ENCODE data around the gene MOGAT3. TPM values are rescaled to one million over a fixed set of nuclear protein-coding genes. Genes with fewer than 3 reads are reported as not detected.

The MOGAT3 gene
- polyA plus RNA-seq, 1 donor (not counting 4 experiments of a cell fraction or from before 2014, with no cell fraction given) = not detected

DNA sequence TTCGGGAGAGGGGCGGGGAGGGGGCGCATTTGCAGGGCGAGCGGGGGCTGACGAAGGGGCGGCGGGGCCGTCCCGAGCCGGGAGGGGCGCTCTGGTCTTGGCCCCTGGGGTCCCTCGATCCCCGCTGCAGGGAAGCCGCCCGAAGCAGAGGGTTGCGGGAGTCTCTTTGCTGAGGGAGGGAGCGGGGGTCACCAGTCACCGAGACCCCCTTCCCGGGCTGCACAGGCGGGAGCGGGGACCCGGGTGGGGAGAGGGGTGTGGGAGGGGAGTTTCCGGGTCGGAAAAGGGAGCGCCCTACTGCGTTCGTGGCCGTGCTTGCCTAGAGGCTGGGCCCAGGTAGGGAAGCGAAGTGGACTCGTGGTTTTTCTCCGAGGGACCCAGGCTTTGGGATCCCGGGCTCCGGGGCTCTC, 46.1 kb downstream of the MOGAT3 start:
- peak overlapping the region; percentile 77 to 95 (median 85) for H3K4me3 ChIP-seq (ENCODE audit: control insufficient read depth in 2 of 3, extremely low read depth in 1 of 3, insufficient read depth in 2 of 3, low read depth in 1 of 3, low read length in 3 of 3)
- DNase-seq (ENCODE audit: low read depth, low spot score) (no peak), FAIRE-seq (no peak)
- H3K27me3 ChIP-seq (ENCODE audit: control insufficient read depth, extremely low read depth, insufficient read depth, low read length) = no peaks in the 10 kb centered on the region
- peak overlapping the region; percentile 40 for H2AFZ ChIP-seq (ENCODE audit: control insufficient read depth, low read length)
- TF ChIP-seq, protein P1, sequence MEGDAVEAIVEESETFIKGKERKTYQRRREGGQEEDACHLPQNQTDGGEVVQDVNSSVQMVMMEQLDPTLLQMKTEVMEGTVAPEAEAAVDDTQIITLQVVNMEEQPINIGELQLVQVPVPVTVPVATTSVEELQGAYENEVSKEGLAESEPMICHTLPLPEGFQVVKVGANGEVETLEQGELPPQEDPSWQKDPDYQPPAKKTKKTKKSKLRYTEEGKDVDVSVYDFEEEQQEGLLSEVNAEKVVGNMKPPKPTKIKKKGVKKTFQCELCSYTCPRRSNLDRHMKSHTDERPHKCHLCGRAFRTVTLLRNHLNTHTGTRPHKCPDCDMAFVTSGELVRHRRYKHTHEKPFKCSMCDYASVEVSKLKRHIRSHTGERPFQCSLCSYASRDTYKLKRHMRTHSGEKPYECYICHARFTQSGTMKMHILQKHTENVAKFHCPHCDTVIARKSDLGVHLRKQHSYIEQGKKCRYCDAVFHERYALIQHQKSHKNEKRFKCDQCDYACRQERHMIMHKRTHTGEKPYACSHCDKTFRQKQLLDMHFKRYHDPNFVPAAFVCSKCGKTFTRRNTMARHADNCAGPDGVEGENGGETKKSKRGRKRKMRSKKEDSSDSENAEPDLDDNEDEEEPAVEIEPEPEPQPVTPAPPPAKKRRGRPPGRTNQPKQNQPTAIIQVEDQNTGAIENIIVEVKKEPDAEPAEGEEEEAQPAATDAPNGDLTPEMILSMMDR (optimal IDR thresholded peaks at IDR 0.05 in 1 of 3, IDR thresholded peaks at IDR 0.05 in 1 of 3, conservative IDR thresholded peaks at IDR 0.05 in 1 of 3; ENCODE audit: extremely low read depth in 1 of 3, insufficient read depth in 2 of 3, low read length in 3 of 3) = no peak
- TF ChIP-seq EZH2 (IDR thresholded peaks at IDR 0.05; ENCODE audit: low read length) = no peak
- dilution Hi-C loops (cut with MboI; ENCODE audit: extremely low pct_ligation_motif_present, low sequenced_read_pairs) = no loop called here
- no peaks in the 10 kb centered on the region for H3K9me1 ChIP-seq (ENCODE audit: control insufficient read depth, extremely low read depth, insufficient read depth, low read length)
- H3K27ac ChIP-seq (ENCODE audit: control insufficient read depth, insufficient read depth, low read length) = peak overlapping the region; percentile 69
- no peaks in the 10 kb centered on the region for H3K9me3 ChIP-seq (ENCODE audit: control insufficient read depth, low read depth, low read length)
- no peaks in the 10 kb centered on the region for H4K20me1 ChIP-seq (ENCODE audit: control insufficient read depth, extremely low read depth, insufficient read depth, low read length)
- H3K36me3 ChIP-seq (ENCODE audit: control insufficient read depth in 2 of 2, extremely low read depth in 1 of 2, insufficient read depth in 2 of 2, low read length in 2 of 2) = peaks cover 11 to 20% of the 10 kb centered on the region in 2 experiments
- H3K9ac ChIP-seq (ENCODE audit: control insufficient read depth, extremely low read depth, insufficient read depth, low read length) = peak overlapping the region; percentile 69
- peak overlapping the region; percentile 98 for H3K4me2 ChIP-seq (ENCODE audit: control insufficient read depth, extremely low read depth, insufficient read depth, low read depth, low read length)
- H3K4me1 ChIP-seq (ENCODE audit: control insufficient read depth, extremely low read depth, insufficient read depth, low read length) = peaks cover 26% of the 10 kb centered on the region
- peaks cover 20% of the 10 kb centered on the region for H3K79me2 ChIP-seq (ENCODE audit: control insufficient read depth, insufficient read depth, low read length)

DNA sequence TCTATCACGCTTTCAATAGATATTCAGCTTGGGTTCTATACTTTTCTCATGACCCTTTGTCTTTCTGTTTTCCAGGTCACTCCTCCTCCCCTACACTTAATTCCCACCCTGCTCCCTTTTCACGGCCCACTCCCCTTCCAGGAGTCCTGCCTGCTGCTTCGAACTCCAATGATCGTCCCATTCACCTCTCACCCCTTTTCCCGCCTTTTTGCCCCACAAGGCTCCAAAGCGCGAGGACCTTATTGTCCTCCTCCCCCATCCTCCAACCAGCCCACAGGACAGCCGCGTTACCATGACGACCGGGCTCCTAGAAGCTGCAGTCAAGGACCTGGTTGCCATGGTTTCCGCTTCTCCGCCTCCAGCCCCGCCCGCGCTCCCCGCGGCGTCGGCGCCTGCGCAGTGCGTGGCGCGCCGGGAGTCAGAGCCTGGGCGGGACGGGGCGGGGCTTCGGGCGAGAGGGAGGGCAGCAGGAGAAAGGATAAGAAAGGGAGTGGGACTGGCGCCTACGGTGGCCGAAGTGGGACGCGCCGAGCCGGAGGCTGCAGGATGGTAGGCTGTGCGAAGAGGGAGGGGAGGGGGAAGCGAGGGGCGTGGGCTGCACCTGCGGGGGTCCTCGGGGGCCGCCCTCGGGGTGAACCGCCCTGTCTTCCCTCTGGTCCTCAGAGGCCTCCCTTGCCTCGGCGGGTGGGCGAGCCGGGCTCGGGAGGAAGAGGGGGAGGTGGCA, 46.7 kb downstream of the MOGAT3 start, which contains the start of gene AP1S1:
TSS of gene AP1S1 (plus strand) at position 508 of the 724 bp plus-strand sequence. CDS start at position 547, 39 bp downstream.
- H3K9me1 ChIP-seq (ENCODE audit: control insufficient read depth, extremely low read depth, insufficient read depth, low read length) = no peaks in the 10 kb centered on the region
- H3K36me3 ChIP-seq (ENCODE audit: control insufficient read depth in 2 of 2, extremely low read depth in 1 of 2, insufficient read depth in 2 of 2, low read length in 2 of 2) = peaks cover 8 to 20% of the 10 kb centered on the region in 2 experiments
- H2AFZ ChIP-seq (ENCODE audit: control insufficient read depth, low read length) = peak within 1 kb of the TSS; percentile 40
- H3K4me3 ChIP-seq (ENCODE audit: control insufficient read depth in 2 of 3, extremely low read depth in 1 of 3, insufficient read depth in 2 of 3, low read depth in 1 of 3, low read length in 3 of 3) = peak within 1 kb of the TSS; percentile 77 to 95 (median 85)
- H3K9ac ChIP-seq (ENCODE audit: control insufficient read depth, extremely low read depth, insufficient read depth, low read length) = peak within 1 kb of the TSS; percentile 69
- dilution Hi-C loops (cut with MboI; ENCODE audit: extremely low pct_ligation_motif_present, low sequenced_read_pairs) = no loop called here
- DNase-seq (ENCODE audit: low read depth, low spot score) = no peak
- FAIRE-seq = no peak
- H4K20me1 ChIP-seq (ENCODE audit: control insufficient read depth, extremely low read depth, insufficient read depth, low read length) = no peaks in the 10 kb centered on the region
- peak within 1 kb of the TSS; percentile 98 for H3K4me2 ChIP-seq (ENCODE audit: control insufficient read depth, extremely low read depth, insufficient read depth, low read depth, low read length)
- H3K79me2 ChIP-seq (ENCODE audit: control insufficient read depth, insufficient read depth, low read length) = peaks cover 20% of the 10 kb centered on the region
- peaks cover 22% of the 10 kb centered on the region for H3K4me1 ChIP-seq (ENCODE audit: control insufficient read depth, extremely low read depth, insufficient read depth, low read length)
- no peaks in the 10 kb centered on the region for H3K9me3 ChIP-seq (ENCODE audit: control insufficient read depth, low read depth, low read length)
- H3K27ac ChIP-seq (ENCODE audit: control insufficient read depth, insufficient read depth, low read length) = peak within 1 kb of the TSS; percentile 69
- no peaks in the 10 kb centered on the region for H3K27me3 ChIP-seq (ENCODE audit: control insufficient read depth, extremely low read depth, insufficient read depth, low read length)
- TF ChIP-seq, protein P1 (optimal IDR thresholded peaks at IDR 0.05 in 1 of 3, IDR thresholded peaks at IDR 0.05 in 1 of 3, conservative IDR thresholded peaks at IDR 0.05 in 1 of 3; ENCODE audit: extremely low read depth in 1 of 3, insufficient read depth in 2 of 3, low read length in 3 of 3) = no peak
- no peak for TF ChIP-seq EZH2 (IDR thresholded peaks at IDR 0.05; ENCODE audit: low read length)

Measured in keratinocyte (primary cell).